Duodenal mucosa (tissue), 2 donors: ENCODE measurements around the gene PROSER2.
"Not testable (repeated sequence)": the region's sequence is repeated elsewhere in the genome, so short reads cannot be mapped to it uniquely, and the experiment has no call there.

Experiments used
- H3K27ac ChIP-seq: one replicate; pipeline ENCODE4 v1.7.0; 2013; ENCODE audit warnings: low read depth, low read length
- H3K27me3 ChIP-seq, 2 donors: one replicate each; pipeline ENCODE4 v1.7.0; 2013; ENCODE audit warnings: low read length in 2 of 2, control low read depth in 1 of 2; ENCODE audit not compliant: insufficient read depth in 2 of 2, control insufficient read depth in 1 of 2
- H3K36me3 ChIP-seq, 2 donors: one replicate each; pipeline ENCODE4 v1.7.0; 2013; ENCODE audit warnings: low read length in 2 of 2, control low read depth in 1 of 2; ENCODE audit not compliant: insufficient read depth in 2 of 2, control insufficient read depth in 1 of 2
- H3K4me1 ChIP-seq, 2 donors: one replicate each; pipeline ENCODE4 v1.7.0; 2013; ENCODE audit warnings: low read length in 2 of 2, control low read depth in 1 of 2; ENCODE audit not compliant: insufficient read depth in 2 of 2, control insufficient read depth in 1 of 2
- H3K4me3 ChIP-seq, 2 donors: one replicate each; pipeline ENCODE4 v1.7.0; 2013; ENCODE audit warnings: low read length in 2 of 2, low read depth in 1 of 2
- H3K9ac ChIP-seq, 2 donors: one replicate each; pipeline ENCODE4 v1.7.0; 2013; ENCODE audit warnings: low read length in 2 of 2, low read depth in 1 of 2
- H3K9me3 ChIP-seq, 2 donors: one replicate each; pipeline ENCODE4 v1.7.0; 2013; ENCODE audit warnings: low read length in 2 of 2, control low read depth in 1 of 2; ENCODE audit not compliant: control insufficient read depth in 1 of 2

The PROSER2 gene

DNA sequence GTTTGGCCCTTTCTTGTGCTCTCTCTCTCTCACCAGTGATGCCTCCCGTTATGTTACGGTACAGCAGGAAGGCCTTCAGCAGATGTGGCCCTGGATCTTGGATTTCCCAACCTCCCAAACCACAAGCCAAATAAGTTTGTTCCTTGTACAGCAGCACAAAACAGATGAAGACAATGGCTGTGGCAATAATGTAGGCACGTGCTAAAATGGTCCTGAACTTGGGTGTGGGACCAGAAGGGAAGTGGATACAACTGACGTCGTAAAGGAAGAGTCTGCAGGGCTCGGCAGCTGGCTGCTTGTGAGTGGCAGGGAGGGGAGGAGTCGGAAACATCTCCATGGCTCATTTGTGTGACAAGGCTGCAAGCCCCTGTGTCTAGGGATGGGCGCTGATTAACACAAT is 26.8 kb downstream of the PROSER2 start:
- Histone ChIP-seq H3K27me3 (no peaks in the 10 kb centered on the region), H3K27ac (no peak overlapping the region), H3K36me3 (no peaks in the 10 kb centered on the region), H3K9ac (no peak overlapping the region), H3K4me1 (no peaks in the 10 kb centered on the region), H3K9me3 (no peaks in the 10 kb centered on the region), H3K4me3 (no peak overlapping the region)

DNA sequence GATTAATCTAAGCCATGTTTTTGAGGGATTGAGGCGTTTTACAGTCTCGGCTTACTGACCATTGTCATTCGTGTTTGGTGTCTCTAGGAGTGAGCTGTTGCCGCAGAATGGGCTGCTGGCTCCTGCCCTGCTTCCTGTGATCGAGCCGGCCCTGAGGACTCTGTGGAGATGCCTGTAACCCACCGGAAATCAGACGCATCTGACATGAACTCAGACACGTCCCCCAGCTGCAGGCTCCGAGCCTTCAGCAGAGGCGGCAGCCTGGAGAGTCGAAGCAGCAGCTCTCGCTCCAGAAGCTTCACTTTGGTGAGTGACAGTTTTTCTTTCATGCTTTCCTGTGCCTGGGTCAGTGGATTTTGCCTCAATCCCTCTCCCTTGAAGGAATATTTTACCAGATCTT is 28.8 kb downstream of the PROSER2 start:
- Histone ChIP-seq H3K4me3 (no peak overlapping the region), H3K27ac (no peak overlapping the region), H3K9ac (no peak overlapping the region), H3K4me1 (no peaks in the 10 kb centered on the region), H3K27me3 (no peaks in the 10 kb centered on the region), H3K36me3 (no peaks in the 10 kb centered on the region), H3K9me3 (no peaks in the 10 kb centered on the region)

DNA sequence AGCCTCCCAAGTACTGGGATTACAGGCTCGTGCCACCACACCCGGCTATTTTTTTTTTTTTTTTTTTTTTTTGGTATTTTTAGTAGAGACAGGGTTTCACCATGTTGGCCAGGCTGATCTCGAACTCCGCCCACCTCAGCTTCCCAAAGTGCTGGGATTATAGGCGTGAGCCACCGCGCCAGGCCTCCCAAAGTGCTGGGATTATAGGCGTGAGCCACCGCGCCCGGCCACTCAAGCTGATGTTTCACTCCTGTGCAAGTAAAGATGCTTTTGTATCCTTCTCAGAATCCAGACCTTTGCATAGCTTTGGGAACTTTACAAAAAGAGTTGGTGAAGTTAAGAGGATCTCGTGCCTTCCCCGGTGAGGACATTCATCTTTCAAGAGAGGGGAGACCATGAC is 29.5 kb downstream of the PROSER2 start:
- H3K27me3 ChIP-seq, H3K27ac ChIP-seq, H3K9me3 ChIP-seq, H3K36me3 ChIP-seq, H3K4me3 ChIP-seq, H3K9ac ChIP-seq, H3K4me1 ChIP-seq: not testable (repeated sequence)

DNA sequence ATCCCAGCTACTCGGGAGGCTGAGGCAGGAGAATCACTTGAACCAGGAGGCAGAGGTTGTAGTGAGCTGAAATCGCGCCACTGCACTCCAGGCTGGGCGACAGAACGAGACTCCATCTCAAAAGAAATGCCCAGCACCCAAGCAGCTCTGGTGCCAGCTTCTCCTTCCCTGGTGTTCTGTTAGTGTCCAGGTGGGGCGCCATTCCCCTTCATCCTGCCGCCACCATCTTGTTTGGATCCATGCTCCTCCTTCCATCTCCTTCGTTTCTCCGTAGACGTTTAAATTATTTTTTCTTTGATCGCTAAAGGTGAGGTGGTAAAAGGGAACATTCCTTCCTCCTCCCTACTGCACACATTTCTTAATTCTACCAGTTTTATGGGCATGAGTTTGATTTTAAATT is 30.3 kb downstream of the PROSER2 start:
- H3K4me1 ChIP-seq = no peaks in the 10 kb centered on the region
- no peak overlapping the region for H3K27ac ChIP-seq
- H3K4me3 ChIP-seq = no peak overlapping the region
- H3K27me3 ChIP-seq = no peaks in the 10 kb centered on the region
- H3K9ac ChIP-seq = no peak overlapping the region
- no peaks in the 10 kb centered on the region for H3K36me3 ChIP-seq
- H3K9me3 ChIP-seq = no peaks in the 10 kb centered on the region

DNA sequence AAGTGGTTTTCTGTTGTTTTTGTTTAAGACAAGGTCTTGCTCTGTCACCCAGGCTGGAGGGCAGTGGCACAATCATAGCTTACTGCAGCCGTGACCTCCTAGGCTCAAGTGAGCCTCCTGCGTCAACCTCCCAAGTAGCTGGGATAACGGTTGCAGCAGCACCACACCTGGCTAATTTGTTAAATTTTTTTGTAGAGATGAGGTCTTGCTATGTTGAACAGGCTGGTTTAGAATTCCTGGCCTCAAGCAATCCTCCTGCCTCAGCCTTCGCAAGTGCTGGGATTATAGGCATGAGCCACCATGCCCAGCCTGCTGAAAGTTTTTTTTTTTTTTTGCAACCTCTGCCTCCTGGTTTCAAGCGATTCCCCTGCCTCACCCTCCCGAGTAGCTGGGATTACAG is 31.1 kb downstream of the PROSER2 start:
- H3K4me3 ChIP-seq = no peak overlapping the region
- H3K36me3 ChIP-seq = no peaks in the 10 kb centered on the region
- H3K27me3 ChIP-seq = no peaks in the 10 kb centered on the region
- no peak overlapping the region for H3K9ac ChIP-seq
- H3K4me1 ChIP-seq = no peaks in the 10 kb centered on the region
- H3K9me3 ChIP-seq = no peaks in the 10 kb centered on the region
- no peak overlapping the region for H3K27ac ChIP-seq

DNA sequence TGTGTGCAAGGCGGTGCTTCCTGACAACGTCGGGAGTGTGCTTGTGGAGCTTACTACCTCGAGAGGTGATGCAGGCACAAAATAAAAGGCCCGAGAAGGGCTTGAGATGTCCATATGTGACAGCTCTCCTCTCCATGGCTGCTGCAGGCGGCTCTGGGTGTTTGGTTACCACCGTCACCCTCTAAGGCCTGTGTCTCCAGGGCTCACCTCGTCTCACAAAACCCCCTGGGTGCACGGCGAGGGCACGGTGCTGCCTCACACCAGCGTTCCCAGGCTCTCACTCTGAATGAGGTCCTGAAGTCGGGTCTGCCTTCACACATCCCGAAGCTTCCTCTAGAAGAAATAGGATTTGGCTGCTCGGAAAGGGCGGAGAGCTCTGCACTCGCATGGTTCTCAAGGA is 32.9 kb downstream of the PROSER2 start:
- Histone ChIP-seq H3K27ac (no peak overlapping the region), H3K36me3 (no peaks in the 10 kb centered on the region), H3K4me3 (no peak overlapping the region), H3K27me3 (no peaks in the 10 kb centered on the region), H3K4me1 (no peaks in the 10 kb centered on the region), H3K9ac (no peak overlapping the region), H3K9me3 (no peaks in the 10 kb centered on the region)

DNA sequence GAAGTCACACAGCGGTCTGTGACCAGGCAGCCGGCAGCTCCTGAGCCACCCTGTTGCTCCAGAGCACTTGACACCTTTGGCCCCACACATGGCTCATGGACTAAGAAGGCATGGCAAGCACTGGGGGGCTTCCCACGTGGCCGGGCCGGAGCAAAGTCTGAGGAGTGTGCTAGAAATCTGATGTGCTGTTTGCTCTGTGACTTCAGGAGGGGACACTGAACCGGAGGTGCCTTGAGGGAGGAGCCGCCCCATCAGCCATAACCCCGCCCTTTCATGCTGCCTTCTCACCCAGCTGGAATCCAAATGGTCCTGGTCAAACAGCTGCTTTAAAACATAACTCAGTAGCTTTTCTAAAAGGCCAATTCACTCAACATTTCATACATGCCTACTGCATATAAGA is 33.5 kb downstream of the PROSER2 start:
- Histone ChIP-seq H3K9ac (no peak overlapping the region), H3K4me1 (no peaks in the 10 kb centered on the region), H3K36me3 (no peaks in the 10 kb centered on the region), H3K4me3 (no peak overlapping the region), H3K27me3 (no peaks in the 10 kb centered on the region), H3K27ac (no peak overlapping the region), H3K9me3 (no peaks in the 10 kb centered on the region)

DNA sequence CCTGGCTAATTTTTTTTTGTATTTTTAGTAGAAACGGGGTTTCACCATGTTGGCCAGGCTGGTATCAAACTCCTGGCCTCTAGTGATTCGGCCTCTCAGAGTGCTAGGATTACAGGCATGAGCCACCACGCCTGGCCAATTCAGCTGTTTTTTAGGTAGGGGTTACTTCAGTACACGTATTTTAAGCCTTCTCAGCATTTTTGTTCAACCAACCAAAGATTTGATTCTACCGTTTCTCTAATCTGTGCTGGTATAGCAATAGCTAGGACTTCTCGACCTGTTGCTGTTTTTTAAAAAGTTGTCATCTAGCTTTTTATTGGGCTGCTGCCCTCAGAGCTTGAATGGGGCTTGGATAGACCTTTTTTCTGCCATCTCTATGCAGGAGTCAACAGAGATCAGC is 34.9 kb downstream of the PROSER2 start:
- H3K9me3 ChIP-seq = no peaks in the 10 kb centered on the region
- no peak overlapping the region for H3K9ac ChIP-seq
- H3K4me1 ChIP-seq = peaks cover 0 to under 1% of the 10 kb centered on the region in 2 donors
- H3K36me3 ChIP-seq = no peaks in the 10 kb centered on the region
- no peaks in the 10 kb centered on the region for H3K27me3 ChIP-seq
- H3K27ac ChIP-seq = no peak overlapping the region
- no peak overlapping the region for H3K4me3 ChIP-seq

DNA sequence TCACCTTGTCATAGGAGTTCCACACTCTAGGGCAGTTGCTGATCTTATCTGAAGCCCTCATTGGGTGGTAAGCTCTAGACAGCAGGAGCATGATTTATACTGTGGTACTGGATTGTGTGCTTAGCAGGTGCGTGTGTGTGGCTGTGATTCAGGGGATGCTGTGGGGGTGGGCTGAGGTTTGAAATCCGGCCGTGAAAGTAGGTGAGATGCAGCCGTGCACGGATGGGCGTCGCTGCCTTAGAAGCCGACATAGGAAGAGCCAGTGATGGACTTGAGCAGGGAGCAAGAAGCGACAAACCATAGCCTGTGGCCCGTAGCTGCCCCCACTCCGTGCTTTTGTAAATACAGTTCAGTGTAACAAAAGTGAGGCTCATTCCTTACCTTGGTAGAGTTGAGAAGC is 38.2 kb downstream of the PROSER2 start:
- Histone ChIP-seq H3K9me3 (no peaks in the 10 kb centered on the region), H3K4me3 (no peak overlapping the region), H3K9ac (no peak overlapping the region), H3K36me3 (no peaks in the 10 kb centered on the region), H3K4me1 (peaks cover 0 to 12% of the 10 kb centered on the region in 2 donors), H3K27ac (no peak overlapping the region), H3K27me3 (peaks cover 0 to 5% of the 10 kb centered on the region in 2 donors)

DNA sequence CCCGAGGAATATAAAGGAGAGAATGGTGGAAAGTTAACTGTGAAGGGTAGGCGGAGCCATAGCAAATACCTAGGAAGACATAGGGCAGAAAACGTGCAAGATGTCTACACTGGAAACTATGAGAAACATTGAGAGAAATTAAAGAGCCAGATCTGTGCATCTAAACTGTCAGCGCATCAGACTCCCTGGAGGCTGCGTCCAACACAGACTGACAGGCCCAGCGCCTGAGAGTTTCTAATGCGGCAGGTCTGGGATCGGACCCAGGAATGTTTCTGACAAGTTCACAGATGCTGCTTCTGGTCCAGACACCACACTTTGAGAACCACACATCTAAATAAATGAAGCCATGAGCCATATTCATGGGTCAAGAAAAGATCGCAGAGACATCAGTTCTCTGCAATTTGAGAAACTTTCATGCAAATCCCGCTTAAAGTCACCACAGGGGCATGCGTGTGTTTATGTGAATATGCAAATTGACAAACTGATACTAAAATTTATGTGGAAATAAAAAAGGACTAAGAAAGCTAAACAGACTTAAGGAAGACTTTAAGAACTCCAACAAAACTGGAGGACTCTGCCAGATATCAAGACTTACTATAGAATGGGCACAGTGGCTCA is 38.8 kb downstream of the PROSER2 start:
- H3K4me1 ChIP-seq = peaks cover 0 to 12% of the 10 kb centered on the region in 2 donors
- no peaks in the 10 kb centered on the region for H3K36me3 ChIP-seq
- H3K9me3 ChIP-seq = no peaks in the 10 kb centered on the region
- no peak overlapping the region for H3K9ac ChIP-seq
- no peak overlapping the region for H3K4me3 ChIP-seq
- no peak overlapping the region for H3K27ac ChIP-seq
- H3K27me3 ChIP-seq = peaks cover 0 to 5% of the 10 kb centered on the region in 2 donors
